Measurements from ENCODE around the gene EFCAB6. TPM values are rescaled to one million over a fixed set of nuclear protein-coding genes. Genes with fewer than 3 reads are reported as not detected.

The EFCAB6 gene
- total RNA-seq, 1 donor from 2014 or later, result not detected

GRCh38 chr22:43755452-43755851 lies 56.7 kb downstream of the EFCAB6 start:
- Mint-ChIP-seq H3K27me3 (peaks cover 16% of the 10 kb centered on the region), H3K27ac (no peak overlapping the region), H3K9me3 (peaks cover 6% of the 10 kb centered on the region), H3K4me3 (no peak overlapping the region), H3K4me1 (no peaks in the 10 kb centered on the region), H3K36me3 (ENCODE audit: low read depth) (no peaks in the 10 kb centered on the region)
- ATAC-seq (ENCODE audit: low read depth) (no peak), DNase-seq (no peak)
- TF ChIP-seq CTCF (IDR thresholded peaks at IDR 0.05), result no peak
- intact Hi-C loops (cut with micrococcal nuclease), result no loop called here
- POLR2A ChIA-PET, result no interaction called here
- CTCF ChIA-PET, result no interaction called here

- Mint-ChIP-seq H3K27ac (no peak overlapping the region), H3K27me3 (peaks cover 16% of the 10 kb centered on the region), H3K36me3 (ENCODE audit: low read depth) (no peaks in the 10 kb centered on the region), H3K4me1 (no peaks in the 10 kb centered on the region), H3K9me3 (peaks cover 6% of the 10 kb centered on the region), H3K4me3 (no peak overlapping the region)
- TF ChIP-seq CTCF (IDR thresholded peaks at IDR 0.05), result no peak
- intact Hi-C loops (cut with micrococcal nuclease), result no loop called here
- POLR2A ChIA-PET, result no interaction called here
- ATAC-seq (ENCODE audit: low read depth) (no peak), DNase-seq (no peak)
- CTCF ChIA-PET, result no interaction called here
These were observed 57.1 kb downstream of the EFCAB6 start for GRCh38 chr22:43755011-43755410.

GRCh38 chr22:43754176-43754575 lies 57.9 kb downstream of the EFCAB6 start:
- Mint-ChIP-seq H3K27ac (no peak overlapping the region), H3K27me3 (peaks cover 13% of the 10 kb centered on the region), H3K36me3 (ENCODE audit: low read depth) (no peaks in the 10 kb centered on the region), H3K4me3 (no peak overlapping the region), H3K9me3 (peaks cover 6% of the 10 kb centered on the region), H3K4me1 (no peaks in the 10 kb centered on the region)
- ChIA-PET POLR2A (no interaction called here), CTCF (no interaction called here)
- DNase-seq (no peak), ATAC-seq (ENCODE audit: low read depth) (no peak)
- intact Hi-C loops (cut with micrococcal nuclease), result no loop called here
- no peak for TF ChIP-seq CTCF (IDR thresholded peaks at IDR 0.05)

GRCh38 chr22:43753688-43754087 lies 58.4 kb downstream of the EFCAB6 start:
- Mint-ChIP-seq H3K27ac (no peak overlapping the region), H3K27me3 (peaks cover 18% of the 10 kb centered on the region), H3K36me3 (ENCODE audit: low read depth) (no peaks in the 10 kb centered on the region), H3K9me3 (peaks cover 6% of the 10 kb centered on the region), H3K4me3 (no peak overlapping the region), H3K4me1 (no peaks in the 10 kb centered on the region)
- no peak for TF ChIP-seq CTCF (IDR thresholded peaks at IDR 0.05)
- CTCF ChIA-PET, result no interaction called here
- intact Hi-C loops (cut with micrococcal nuclease), result no loop called here
- no peak for DNase-seq
- ATAC-seq (ENCODE audit: low read depth), result no peak
- POLR2A ChIA-PET, result no interaction called here

GRCh38 chr22:43750751-43751150 lies 61.4 kb downstream of the EFCAB6 start:
- ATAC-seq (ENCODE audit: low read depth), result no peak
- POLR2A ChIA-PET, result no interaction called here

More at GRCh38 chr22:43750751-43751150, 61.4 kb downstream of the EFCAB6 start:
- no peak for TF ChIP-seq CTCF (IDR thresholded peaks at IDR 0.05)
- no peak overlapping the region for H3K4me3 Mint-ChIP-seq
- H3K27ac Mint-ChIP-seq, result no peak overlapping the region
- intact Hi-C loops (cut with micrococcal nuclease), result no loop called here
- no peaks in the 10 kb centered on the region for H3K36me3 Mint-ChIP-seq (ENCODE audit: low read depth)
- CTCF ChIA-PET, result no interaction called here
- H3K4me1 Mint-ChIP-seq, result no peaks in the 10 kb centered on the region
- DNase-seq, result no peak
- peaks cover 18% of the 10 kb centered on the region for H3K27me3 Mint-ChIP-seq
- H3K9me3 Mint-ChIP-seq, result no peaks in the 10 kb centered on the region
